GM19328 (cell line): ENCODE measurements around the gene SSH3.
"Not testable (repeated sequence)": the region's sequence is repeated elsewhere in the genome, so short reads cannot be mapped to it uniquely, and the experiment has no call there.

Source experiments
- ATAC-seq: cut with Tn5 transposase; IDR thresholded peaks from one replicate; pipeline ENCODE4 v1.9.1; 2021; ENCODE audit warnings: mild to moderate bottlenecking, moderate library complexity; ENCODE audit not compliant: unreplicated experiment

SSH3 gene

DNA sequence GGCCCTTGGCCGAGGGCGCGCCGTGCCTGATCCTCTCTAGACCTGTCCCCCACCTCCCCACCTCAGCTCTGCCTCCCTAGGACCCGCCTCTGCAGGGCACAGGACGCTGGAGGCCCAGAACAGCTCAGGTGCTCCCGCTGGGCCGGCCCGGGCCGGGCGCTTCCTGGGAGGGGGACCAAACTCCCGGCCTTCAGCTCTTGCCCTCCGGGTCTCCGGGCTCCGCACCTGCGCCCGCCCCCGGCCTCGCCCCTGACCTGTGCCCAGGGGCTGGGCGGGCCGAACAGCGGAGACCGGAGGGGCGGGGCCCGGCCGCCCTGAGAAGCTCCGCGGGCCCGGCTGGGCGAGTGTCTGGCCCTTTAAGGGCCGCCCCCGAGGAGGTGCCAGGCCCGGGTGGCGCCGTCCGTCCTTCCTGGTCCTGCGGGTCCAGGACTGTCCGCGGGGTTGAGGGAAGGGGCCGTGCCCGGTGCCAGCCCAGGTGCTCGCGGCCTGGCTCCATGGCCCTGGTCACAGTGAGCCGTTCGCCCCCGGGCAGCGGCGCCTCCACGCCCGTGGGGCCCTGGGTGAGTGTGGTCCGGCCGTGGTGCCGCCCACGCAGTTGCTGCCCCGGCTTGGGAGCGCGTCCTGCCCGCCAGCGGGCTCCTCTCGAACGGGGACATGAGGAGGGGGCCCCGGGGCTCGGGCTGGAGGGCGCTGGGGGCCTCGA, at the start of gene SSH3:
Gene SSH3, plus strand, starts transcription at position 399 of the 703 bp plus-strand sequence. Its CDS starts 96 bp downstream, at position 495.
- ATAC-seq = no peak

GRCh38 chr11:67253872-67254624, 49.3 kb upstream of the SSH3 start:
- no peak for ATAC-seq

- no peak for ATAC-seq
Observed at GRCh38 chr11:67254798-67255197, 48.5 kb upstream of the SSH3 start.

GRCh38 chr11:67255353-67255752, 48.0 kb upstream of the SSH3 start:
- ATAC-seq = no peak

DNA sequence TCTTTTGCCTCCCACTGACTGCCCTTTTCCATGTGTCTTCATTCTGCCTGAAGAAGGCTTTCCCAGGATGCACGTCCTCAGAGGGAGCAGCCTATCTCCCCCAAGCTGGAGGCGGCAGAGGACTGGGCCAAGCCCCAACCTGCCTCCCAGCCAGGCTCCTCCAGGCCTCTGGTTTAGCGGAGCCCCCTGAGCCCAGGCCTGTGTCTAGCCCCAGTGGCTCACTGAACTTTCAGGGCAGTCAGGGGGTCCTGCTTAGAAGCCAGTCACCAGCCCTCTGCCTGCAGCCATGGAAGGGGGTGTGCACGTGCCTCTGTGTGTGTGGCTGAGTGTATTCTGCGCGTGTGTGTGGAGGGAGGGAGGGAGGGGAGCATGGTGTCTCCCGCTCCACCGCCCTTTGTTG, 47.5 kb upstream of the SSH3 start:
- no peak for ATAC-seq

GRCh38 chr11:67256477-67257135, 46.7 kb upstream of the SSH3 start:
- no peak for ATAC-seq

DNA sequence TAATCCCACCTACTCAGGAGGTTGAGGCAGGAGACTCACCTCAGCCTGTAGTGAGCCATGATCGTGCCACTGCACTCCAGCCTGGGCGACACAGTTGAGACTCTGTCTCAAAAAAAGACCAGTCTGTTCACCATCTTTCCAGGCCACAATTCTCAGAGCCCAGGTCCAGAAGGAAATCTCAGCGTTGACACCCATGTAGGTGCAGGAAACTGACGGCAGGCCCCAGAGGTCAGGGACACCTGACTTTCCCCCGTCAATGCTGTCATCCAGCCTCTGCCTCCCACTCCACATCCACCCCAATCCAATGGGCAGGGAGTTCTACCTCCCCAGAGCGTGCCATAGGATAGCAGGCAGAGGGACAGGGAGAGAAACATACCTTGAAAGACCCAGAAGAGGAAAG, 42.9 kb upstream of the SSH3 start:
- ATAC-seq = no peak

- ATAC-seq = not testable (repeated sequence)
Observed at GRCh38 chr11:67260885-67261639, 42.3 kb upstream of the SSH3 start.

DNA sequence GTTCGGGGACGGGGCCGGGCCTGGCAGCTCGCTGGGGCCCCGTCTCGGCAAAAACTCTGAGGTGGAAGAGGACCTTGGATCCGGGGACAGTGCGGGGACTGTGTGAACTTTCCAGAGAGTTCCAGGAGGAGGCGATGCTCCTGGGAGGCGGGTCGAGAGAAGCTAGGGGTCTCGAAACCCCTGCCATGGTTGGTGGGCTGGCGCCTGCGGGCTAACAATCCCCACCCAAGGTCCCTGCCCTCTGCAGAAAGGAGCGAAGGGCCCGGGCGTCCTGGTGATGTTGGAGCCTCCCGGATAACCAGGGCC, 41.7 kb upstream of the SSH3 start:
- ATAC-seq = no peak

DNA sequence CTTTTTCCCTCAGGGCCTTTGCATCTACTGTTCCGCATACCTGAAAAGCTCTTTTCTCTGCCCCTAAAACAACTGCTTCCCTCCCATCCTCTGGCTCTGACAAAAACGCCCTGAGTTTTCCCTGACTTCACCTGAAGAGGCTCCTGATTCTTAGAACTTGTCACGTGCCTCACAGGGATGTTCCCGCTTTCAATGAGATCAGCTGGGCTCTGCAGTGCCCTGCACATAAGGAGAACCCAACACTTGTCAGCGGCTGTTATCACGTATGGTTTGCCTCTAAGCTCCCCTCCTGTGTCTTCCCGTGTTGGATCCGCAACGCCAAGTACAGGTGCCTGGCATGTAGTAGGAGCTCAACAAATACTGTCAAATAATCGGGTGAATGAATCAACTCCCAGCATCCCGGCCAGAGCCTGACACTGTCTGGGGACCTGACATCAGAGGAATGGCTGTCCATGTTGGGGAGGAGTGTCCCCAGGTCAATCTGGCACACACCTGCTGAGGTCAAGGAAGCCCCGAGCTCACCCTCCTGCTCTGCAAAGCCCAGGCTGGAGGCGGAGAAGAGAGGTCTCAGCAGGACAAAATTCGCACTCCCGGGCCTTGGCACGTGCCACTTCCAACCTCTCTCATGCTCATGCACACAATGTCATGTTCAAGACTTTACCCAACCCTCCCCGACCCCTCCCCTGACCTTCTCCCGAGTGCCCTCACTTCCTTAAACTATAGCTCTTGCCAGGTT, 41.2 kb upstream of the SSH3 start:
- ATAC-seq = no peak

DNA sequence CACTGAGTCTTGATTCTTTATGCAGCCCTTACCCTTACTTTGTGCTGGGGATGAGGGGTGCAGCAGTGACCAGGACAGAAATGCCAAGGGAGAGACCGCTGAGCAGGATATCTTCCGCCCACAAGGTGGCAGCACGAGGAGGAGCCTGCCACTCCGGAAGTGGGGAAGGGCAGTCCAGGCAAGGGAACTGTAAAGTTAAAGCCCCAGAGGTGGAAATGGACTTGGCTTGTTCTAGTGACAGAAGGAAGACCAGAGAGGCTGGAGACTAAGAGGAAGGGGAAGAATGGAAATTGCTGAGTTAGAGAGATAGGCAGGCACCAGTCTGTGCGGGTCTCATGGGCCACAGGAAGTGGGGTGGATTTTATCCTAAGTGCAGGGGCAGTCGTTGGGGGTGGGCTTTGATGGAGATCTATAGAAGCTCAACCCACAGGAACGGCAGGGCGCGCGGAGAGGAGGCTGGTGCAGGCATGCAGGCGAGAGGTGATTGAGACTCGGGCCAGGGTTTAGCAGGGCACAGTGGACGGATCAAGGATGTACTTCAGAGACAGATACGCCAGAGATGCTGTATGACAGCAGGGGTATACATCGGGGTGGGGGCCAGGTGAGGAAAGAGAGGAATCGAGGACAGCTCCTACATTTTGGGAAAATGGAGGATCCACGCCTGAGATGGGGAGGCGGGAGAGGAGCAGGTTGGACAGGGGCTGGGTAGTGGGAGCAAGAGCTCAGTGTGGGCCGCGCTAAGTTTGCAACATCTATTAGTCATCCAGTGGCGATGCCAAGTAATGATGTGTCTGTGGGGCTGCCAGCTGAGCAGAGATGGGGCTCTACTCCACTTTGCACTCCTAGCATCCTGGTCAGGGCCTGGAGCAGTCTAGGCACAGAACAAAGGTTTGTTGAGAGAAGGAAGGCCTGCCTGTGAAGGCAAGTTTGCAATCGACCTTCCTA, 40.3 kb upstream of the SSH3 start:
- ATAC-seq = no peak

- no peak for ATAC-seq
Observed at GRCh38 chr11:67264260-67264659, 39.1 kb upstream of the SSH3 start.

- no peak for ATAC-seq
Observed at GRCh38 chr11:67264877-67265632, 38.3 kb upstream of the SSH3 start.

- no peak for ATAC-seq
Observed at GRCh38 chr11:67265633-67266448, 37.5 kb upstream of the SSH3 start.

GRCh38 chr11:67266449-67267187, 36.7 kb upstream of the SSH3 start, which contains the start of gene GRK2:
Gene GRK2, plus strand, starts transcription at chr11:67266473. Its CDS starts 227 bp downstream, at chr11:67266700.
- ATAC-seq = no peak

DNA sequence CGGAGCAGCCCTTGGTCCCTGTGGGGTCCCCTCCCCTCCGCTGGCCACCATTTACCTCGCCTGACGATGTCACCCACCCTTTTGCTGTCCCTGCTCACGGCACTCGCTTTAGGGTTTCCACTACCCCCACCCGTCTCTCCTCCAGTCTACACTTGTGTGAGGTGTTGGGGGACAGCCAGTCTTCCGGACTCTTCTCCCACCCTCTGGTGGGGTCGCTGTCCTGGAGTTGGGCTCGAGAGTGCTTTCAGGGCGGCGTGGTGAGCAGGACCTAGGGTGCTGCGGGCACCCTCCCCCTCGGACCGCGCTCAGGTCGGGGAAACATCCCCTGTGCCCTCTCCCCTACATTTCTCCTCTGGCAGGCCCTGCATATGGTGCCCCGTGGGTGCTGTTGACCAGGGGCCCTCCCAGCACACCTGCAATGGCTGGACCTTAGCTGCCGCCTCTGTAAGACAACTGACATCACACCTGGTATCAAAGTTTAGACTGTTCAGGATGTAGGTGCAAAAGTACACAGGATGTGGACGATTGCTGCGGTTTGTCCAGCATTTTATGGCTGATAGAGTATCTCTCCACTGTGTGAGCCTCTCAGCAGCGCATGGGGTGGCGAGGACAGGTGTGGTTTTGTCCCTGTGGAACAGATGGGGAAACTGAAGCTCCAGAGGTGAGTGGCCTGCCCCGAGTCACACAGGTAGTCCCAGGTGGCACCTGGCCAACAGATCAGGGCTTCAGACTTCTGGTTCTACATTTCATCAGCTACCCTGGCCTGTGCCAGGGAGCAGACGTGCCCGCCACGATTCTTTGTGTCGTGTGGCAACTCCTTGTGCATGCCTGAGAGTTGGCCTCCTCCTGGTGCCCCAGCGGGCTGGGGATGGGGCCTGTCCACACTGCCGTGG, 35.9 kb upstream of the SSH3 start:
- ATAC-seq = no peak
